Measurements from ENCODE around the gene MYO1B. TPM values are rescaled to one million over a fixed set of nuclear protein-coding genes. Genes with fewer than 3 reads are reported as not detected.

Gene MYO1B
- total RNA-seq, 4 donors from 2014 or later: 16.9 to 43.8 (median 32.9) TPM

DNA sequence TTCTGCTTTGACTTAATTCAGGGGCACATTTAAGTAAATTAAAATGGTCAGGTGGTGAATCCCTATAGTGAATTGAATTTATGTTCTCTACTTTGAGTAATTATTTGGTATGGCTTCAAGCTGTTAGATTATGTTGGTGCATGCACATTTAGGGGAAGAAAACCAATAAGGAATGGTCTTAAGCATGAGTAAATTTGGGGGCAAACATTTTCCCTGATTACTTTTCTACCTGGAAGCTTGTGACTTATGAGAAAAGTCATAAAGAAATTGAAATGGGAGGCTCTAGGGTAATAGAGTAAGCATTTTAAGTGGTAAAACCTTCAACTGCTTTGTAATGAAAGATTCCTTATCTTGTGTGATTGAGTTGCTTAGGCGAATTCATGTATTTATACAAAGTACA, 112.5 kb downstream of the MYO1B start:
- intact Hi-C loops (cut with DNase I): no loop called here
- Histone ChIP-seq H3K4me1 (peaks cover 9 to 12% of the 10 kb centered on the region in 2 donors), H3K27me3 (no peaks in the 10 kb centered on the region), H3K4me3 (replicated peaks in 1 of 3) (no peak overlapping the region), H3K36me3 (no peaks in the 10 kb centered on the region), H3K9me3 (no peaks in the 10 kb centered on the region), H3K27ac (no peak overlapping the region)
- TF ChIP-seq POLR2A (IDR thresholded peaks at IDR 0.05): no peak
- TF ChIP-seq, protein P1, sequence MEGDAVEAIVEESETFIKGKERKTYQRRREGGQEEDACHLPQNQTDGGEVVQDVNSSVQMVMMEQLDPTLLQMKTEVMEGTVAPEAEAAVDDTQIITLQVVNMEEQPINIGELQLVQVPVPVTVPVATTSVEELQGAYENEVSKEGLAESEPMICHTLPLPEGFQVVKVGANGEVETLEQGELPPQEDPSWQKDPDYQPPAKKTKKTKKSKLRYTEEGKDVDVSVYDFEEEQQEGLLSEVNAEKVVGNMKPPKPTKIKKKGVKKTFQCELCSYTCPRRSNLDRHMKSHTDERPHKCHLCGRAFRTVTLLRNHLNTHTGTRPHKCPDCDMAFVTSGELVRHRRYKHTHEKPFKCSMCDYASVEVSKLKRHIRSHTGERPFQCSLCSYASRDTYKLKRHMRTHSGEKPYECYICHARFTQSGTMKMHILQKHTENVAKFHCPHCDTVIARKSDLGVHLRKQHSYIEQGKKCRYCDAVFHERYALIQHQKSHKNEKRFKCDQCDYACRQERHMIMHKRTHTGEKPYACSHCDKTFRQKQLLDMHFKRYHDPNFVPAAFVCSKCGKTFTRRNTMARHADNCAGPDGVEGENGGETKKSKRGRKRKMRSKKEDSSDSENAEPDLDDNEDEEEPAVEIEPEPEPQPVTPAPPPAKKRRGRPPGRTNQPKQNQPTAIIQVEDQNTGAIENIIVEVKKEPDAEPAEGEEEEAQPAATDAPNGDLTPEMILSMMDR (IDR thresholded peaks at IDR 0.05): no peak
- WGBS, 2 donors: 95 to 98% methylated on average over 1 of the region's 1 CpG
- DNase-seq: no peak

DNA sequence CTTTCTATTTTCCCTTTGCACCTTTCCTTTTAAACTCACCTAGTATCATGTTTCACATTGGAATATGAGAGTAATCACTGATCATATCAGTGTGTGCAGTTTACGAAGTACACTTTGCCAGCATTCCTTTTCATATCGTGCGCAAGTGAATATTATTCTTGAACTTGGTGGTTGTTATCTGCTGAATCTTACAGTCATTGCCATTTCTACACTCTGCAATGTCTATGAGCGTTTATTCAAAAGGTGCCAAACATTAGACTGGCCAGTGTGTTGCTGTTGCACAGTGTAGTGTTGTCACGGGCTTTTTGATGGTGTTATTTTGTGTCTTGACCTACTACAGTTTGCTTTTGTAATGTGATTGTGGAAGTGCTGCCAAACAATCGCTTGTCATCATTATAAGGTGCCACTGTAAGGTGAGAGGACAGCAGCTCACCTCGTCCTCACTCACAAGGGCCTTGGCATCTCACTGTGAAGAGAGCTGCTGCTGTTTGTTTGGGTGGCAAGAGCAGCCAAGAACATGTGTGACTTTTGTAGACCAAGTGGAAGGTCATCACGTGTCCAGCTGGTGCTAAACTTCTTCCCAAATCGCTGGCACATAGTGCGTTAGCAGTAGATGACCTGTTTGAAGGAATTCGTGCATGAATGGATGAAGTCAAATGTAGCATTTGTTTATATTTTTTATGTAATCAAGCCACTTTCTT, 113.3 kb downstream of the MYO1B start:
- Histone ChIP-seq H3K4me1 (peaks cover 9 to 12% of the 10 kb centered on the region in 2 donors), H3K27ac (peak overlapping the region in 1 of 3 donors; percentile 57), H3K36me3 (no peaks in the 10 kb centered on the region), H3K27me3 (no peaks in the 10 kb centered on the region), H3K9me3 (no peaks in the 10 kb centered on the region), H3K4me3 (replicated peaks in 1 of 3) (no peak overlapping the region)
- TF ChIP-seq, protein P1 (IDR thresholded peaks at IDR 0.05): no peak
- intact Hi-C loops (cut with DNase I): no loop called here
- peak; percentile 64 to 80 for DNase-seq
- WGBS, 2 donors: 49 to 55% methylated on average over 11 of the region's 11 CpGs

DNA sequence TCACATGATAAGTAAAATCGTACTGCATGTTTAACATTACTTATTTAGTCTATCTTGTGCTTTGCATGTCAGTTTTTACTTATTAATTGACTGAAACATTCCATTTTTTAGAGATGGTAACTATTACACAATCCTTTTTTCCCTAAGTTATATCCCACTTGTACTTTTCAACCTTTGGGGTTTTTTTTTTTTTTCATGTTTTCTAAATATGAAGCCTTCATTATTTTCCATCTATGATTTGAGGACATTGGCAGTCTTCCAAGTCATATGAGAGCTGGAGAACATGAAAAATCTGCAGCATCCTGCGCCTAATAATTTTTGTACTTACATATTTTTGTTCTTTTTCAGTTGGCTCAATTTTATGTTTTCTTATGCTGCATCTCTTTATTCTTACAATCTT, 113.9 kb downstream of the MYO1B start:
- H3K27me3 ChIP-seq: no peaks in the 10 kb centered on the region
- TF ChIP-seq, protein P1 (IDR thresholded peaks at IDR 0.05): no peak
- TF ChIP-seq POLR2A (IDR thresholded peaks at IDR 0.05): no peak
- H3K4me3 ChIP-seq (replicated peaks in 1 of 3): no peak overlapping the region
- WGBS, 2 donors: 65 to 67% methylated on average over 2 of the region's 2 CpGs
- H3K9me3 ChIP-seq: no peaks in the 10 kb centered on the region
- intact Hi-C loops (cut with DNase I): no loop called here
- H3K4me1 ChIP-seq: peaks cover 9 to 12% of the 10 kb centered on the region in 2 donors
- no peak for DNase-seq
- H3K36me3 ChIP-seq: no peaks in the 10 kb centered on the region
- H3K27ac ChIP-seq: peak overlapping the region in 1 of 3 donors; percentile 57

DNA sequence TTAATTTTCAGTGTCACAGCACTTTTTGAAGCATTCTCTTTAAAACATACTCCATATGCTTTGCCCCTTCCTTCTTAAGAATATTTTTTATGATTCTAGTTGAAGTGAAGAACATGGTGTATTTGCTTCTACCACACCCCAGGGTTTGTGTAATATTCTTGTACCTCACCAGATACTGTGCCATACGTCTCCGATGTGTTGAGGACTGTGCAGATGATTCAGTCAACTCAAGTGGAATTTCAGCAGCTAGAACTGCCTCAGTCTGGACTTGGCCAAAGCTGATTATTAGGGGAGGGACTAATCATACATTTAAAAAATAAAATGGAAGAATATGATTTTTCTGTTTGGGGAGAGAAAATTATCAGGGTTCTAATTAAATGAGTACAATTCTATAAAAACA, 115.7 kb downstream of the MYO1B start:
- no peak for DNase-seq
- Histone ChIP-seq H3K4me1 (peaks cover 14 to 15% of the 10 kb centered on the region in 2 donors), H3K36me3 (no peaks in the 10 kb centered on the region), H3K9me3 (no peaks in the 10 kb centered on the region), H3K27me3 (no peaks in the 10 kb centered on the region), H3K27ac (no peak overlapping the region), H3K4me3 (replicated peaks in 1 of 3) (no peak overlapping the region)
- TF ChIP-seq POLR2A (IDR thresholded peaks at IDR 0.05): no peak
- TF ChIP-seq, protein P1 (IDR thresholded peaks at IDR 0.05): no peak
- 96 to 97% methylated on average over 2 of the region's 2 CpGs for WGBS, 2 donors
- intact Hi-C loops (cut with DNase I): no loop called here

DNA sequence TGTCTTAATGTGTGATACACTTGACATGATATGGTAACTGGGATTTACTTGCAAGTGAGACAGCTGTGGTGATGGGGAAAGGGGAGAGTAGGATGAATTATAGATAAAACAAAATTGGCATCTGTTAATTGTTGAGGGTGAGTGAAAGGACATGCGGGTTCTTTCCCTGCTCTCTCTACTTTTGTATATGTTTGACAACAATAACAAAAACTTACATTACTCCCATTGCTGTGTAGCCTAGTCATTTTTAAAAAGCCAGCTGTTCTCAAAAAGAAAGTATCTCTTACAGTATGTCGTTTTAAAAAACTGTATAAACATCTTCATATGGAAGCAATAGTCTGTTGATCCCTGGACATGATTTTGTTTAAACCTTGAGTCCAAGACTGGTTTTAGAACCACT, 117.6 kb downstream of the MYO1B start:
- WGBS, 2 donors: 82 to 86% methylated on average over 2 of the region's 2 CpGs
- H3K27ac ChIP-seq: no peak overlapping the region
- intact Hi-C loops (cut with DNase I): no loop called here
- no peaks in the 10 kb centered on the region for H3K36me3 ChIP-seq
- H3K9me3 ChIP-seq: no peaks in the 10 kb centered on the region
- TF ChIP-seq, protein P1 (IDR thresholded peaks at IDR 0.05): no peak
- no peak for TF ChIP-seq POLR2A (IDR thresholded peaks at IDR 0.05)
- H3K27me3 ChIP-seq: no peaks in the 10 kb centered on the region
- no peak overlapping the region for H3K4me3 ChIP-seq (replicated peaks in 1 of 3)
- peaks cover 24 to 28% of the 10 kb centered on the region in 2 donors for H3K4me1 ChIP-seq
- no peak for DNase-seq
